WERI-Rb-1 (cell line): ENCODE results near the gene HENMT1.

Source experiments
- DNase-seq: peaks from one replicate; pipeline ENCODE4 v3.0.0-alpha.2; 2020
- H3K27ac ChIP-seq: fragments of 250-450 bp; sonication (Bioruptor Pico); 2 replicates; pipeline ENCODE4 v1.5.1; 2020; ENCODE audit warnings: mild to moderate bottlenecking, moderate library complexity
- H3K27me3 ChIP-seq: fragments of 250-450 bp; sonication (Bioruptor Pico); 2 replicates; pipeline ENCODE4 v1.5.1; 2021; ENCODE audit warnings: mild to moderate bottlenecking, low read depth, moderate library complexity; ENCODE audit not compliant: insufficient read depth, severe bottlenecking
- H3K36me3 ChIP-seq: fragments of 250-450 bp; sonication (Bioruptor Pico); 2 replicates; pipeline ENCODE4 v1.5.1; 2020; ENCODE audit warnings: mild to moderate bottlenecking, moderate library complexity
- H3K4me3 ChIP-seq: 2 replicates; pipeline ENCODE4 v1.5.1; 2011; ENCODE audit warnings: low read depth, mild to moderate bottlenecking, control low read depth, low read length
- H3K9me3 ChIP-seq: fragments of 250-450 bp; sonication (Bioruptor Pico); 2 replicates; pipeline ENCODE4 v1.5.1; 2021; ENCODE audit warnings: mild to moderate bottlenecking, moderate library complexity; ENCODE audit not compliant: severe bottlenecking
- TF ChIP-seq, protein P1 (sequence below): IDR thresholded peaks from 2 replicates; pipeline ENCODE4 v1.5.1; 2011; ENCODE audit warnings: low read depth, mild to moderate bottlenecking, control low read depth, inconsistent platforms, low read length

HENMT1 gene

DNA sequence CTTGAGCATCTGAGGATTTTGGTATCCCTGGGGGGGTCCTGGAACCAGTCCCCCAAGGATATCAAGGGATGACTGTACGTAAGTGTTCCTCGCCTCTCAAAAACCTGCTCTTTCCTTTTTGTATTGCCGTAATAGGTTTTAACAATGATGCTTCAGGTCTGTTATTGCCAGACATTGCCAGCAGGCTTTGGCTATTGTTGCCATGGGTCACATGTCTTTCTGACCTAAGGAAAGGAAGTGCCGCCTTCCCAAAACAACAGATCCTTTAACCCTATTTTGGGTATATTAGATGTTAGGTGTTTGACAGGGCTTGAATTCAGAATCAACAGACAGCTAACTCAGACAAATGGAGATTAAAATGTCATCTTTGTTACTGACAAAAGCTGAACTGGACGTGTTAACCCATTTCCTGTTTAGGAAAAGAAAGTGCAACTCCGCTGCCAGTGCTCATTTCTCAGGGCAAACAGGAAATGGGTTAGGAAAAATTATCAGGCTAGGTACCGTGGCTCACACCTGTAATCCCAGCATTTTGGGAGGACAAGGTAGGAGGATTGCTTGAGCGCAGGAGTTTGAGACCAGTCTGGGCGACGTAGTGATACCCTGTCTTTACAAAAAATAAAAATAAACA is 18.8 kb upstream of the HENMT1 start:
- TF ChIP-seq, protein P1, sequence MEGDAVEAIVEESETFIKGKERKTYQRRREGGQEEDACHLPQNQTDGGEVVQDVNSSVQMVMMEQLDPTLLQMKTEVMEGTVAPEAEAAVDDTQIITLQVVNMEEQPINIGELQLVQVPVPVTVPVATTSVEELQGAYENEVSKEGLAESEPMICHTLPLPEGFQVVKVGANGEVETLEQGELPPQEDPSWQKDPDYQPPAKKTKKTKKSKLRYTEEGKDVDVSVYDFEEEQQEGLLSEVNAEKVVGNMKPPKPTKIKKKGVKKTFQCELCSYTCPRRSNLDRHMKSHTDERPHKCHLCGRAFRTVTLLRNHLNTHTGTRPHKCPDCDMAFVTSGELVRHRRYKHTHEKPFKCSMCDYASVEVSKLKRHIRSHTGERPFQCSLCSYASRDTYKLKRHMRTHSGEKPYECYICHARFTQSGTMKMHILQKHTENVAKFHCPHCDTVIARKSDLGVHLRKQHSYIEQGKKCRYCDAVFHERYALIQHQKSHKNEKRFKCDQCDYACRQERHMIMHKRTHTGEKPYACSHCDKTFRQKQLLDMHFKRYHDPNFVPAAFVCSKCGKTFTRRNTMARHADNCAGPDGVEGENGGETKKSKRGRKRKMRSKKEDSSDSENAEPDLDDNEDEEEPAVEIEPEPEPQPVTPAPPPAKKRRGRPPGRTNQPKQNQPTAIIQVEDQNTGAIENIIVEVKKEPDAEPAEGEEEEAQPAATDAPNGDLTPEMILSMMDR = no peak

DNA sequence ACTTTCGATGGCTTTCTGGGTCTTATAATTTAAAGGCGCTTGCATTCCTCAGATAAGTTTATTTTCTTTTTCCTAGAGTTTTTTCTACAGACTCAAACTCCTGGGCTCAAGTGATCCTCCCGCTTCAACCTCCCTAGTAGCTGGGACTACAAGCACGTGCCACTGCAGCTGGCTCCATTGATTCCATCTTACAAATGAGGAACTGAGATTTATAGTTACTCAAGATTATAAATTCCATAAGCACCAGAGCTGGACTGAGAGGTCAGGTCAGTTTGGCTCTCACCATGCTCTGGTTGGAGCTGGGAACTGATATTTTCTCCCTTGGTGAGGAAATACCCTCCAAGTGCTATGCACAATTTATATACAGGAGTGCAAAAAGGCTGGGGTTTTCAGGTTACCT is 17.8 kb upstream of the HENMT1 start:
- TF ChIP-seq, protein P1 = no peak
- Histone ChIP-seq H3K36me3 (no peaks in the 10 kb centered on the region), H3K27ac (no peak overlapping the region), H3K9me3 (peaks cover 3% of the 10 kb centered on the region), H3K27me3 (no peaks in the 10 kb centered on the region), H3K4me3 (no peak overlapping the region)
- no peak for DNase-seq

More for the DNA sequence above, 18.8 kb upstream of the HENMT1 start:
- no peaks in the 10 kb centered on the region for H3K27me3 ChIP-seq
- no peaks in the 10 kb centered on the region for H3K36me3 ChIP-seq
- DNase-seq = no peak
- no peak overlapping the region for H3K4me3 ChIP-seq
- H3K27ac ChIP-seq = no peak overlapping the region
- H3K9me3 ChIP-seq = peaks cover 3% of the 10 kb centered on the region

DNA sequence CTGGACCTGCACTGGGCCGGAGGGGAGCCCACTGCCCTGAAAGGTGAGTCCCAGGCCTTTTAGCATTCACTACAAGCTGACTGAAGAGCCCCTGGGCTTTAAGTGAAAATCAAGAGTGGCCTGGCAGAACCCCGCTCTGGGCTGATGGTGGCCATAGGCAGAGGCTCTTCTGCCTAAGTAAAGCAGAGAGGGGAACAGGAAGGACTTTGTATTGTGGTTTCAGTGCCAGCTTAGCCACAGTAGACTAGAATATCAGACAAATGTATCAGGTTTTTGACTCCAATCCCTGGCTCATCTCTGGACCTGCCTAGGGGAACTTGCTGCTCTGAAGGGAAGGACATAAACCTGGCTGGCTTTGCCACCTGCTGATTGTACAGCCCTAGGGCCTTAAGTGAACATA is 10.2 kb upstream of the HENMT1 start:
- H3K4me3 ChIP-seq = no peak overlapping the region
- no peak for DNase-seq
- H3K9me3 ChIP-seq = no peaks in the 10 kb centered on the region
- no peak overlapping the region for H3K27ac ChIP-seq
- H3K36me3 ChIP-seq = no peaks in the 10 kb centered on the region
- TF ChIP-seq, protein P1 = no peak
- no peaks in the 10 kb centered on the region for H3K27me3 ChIP-seq

DNA sequence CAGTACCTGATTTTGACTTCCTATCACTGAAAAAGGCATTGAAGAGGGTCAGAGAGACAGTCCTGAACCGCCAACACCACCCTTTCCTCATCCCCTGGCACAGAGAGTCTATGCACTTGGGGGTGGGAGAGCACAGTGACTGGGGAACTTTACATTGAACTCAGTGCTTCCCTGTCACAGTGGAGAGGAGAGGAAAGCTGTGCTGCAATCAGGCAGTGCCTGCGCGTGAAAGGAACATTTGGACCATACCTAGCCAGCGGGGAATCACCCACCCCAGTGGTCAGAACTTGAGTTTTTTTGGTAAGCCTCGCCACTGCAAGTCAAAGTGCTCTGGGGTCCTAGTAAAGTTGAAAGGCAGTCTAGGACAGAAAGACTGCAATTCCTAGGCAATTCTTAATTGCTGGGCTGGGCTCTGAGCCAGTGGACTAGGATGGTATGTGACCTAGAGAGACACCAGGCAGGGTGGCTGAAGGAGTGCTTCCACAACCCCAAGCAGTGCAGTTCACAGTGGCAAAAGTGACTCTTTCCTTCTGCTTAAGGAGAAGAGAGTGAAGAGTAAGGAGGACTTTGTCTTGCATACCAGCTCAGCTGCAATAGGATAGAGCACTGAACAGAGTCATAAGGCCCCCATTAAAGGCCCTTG is 9.4 kb upstream of the HENMT1 start:
- no peak overlapping the region for H3K4me3 ChIP-seq
- no peaks in the 10 kb centered on the region for H3K27me3 ChIP-seq
- no peaks in the 10 kb centered on the region for H3K36me3 ChIP-seq
- no peak for DNase-seq
- no peaks in the 10 kb centered on the region for H3K9me3 ChIP-seq
- TF ChIP-seq, protein P1 = no peak
- H3K27ac ChIP-seq = no peak overlapping the region

DNA sequence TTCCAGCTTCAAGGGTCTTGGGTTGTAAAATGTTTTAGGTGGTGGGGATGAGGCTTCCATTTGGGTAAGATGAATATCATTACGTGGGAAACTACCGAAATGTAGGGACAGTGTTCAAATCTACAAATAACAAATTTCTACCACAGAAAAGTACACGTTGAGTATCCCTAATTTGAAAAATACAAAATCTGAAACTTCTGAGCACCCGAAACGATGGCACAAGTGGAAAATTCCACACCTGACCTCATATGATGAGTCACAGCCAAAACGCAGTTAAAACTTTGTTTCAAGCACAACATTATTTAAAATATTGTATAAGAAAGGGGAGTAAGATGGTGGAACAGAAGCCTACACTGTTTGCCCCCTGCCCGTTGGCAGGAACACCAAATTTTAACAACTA is 8.8 kb upstream of the HENMT1 start:
- Histone ChIP-seq H3K27me3 (no peaks in the 10 kb centered on the region), H3K36me3 (no peaks in the 10 kb centered on the region), H3K27ac (no peak overlapping the region), H3K9me3 (no peaks in the 10 kb centered on the region), H3K4me3 (no peak overlapping the region)
- TF ChIP-seq, protein P1 = no peak
- no peak for DNase-seq
